Neuronal stem cell (in vitro differentiated cells): ENCODE data around the gene NECAB2.

ENCODE experiments used
- DNase-seq: peaks from one replicate; pipeline ENCODE4 v3.0.0-alpha.2; 2013; ENCODE audit warnings: low spot score
- H2AFZ ChIP-seq: one replicate; pipeline ENCODE4 v1.6.1; 2013; ENCODE audit warnings: mild to moderate bottlenecking, low read length, inconsistent platforms
- H2AK5ac ChIP-seq: 2 replicates; pipeline ENCODE4 v1.6.1; 2013; ENCODE audit warnings: low read depth, mild to moderate bottlenecking, inconsistent platforms, low read length, moderate library complexity, mixed read lengths
- H2BK120ac ChIP-seq: 2 replicates; pipeline ENCODE4 v1.6.1; 2013; ENCODE audit warnings: low read depth, mild to moderate bottlenecking, inconsistent platforms, low read length, moderate library complexity, mixed read lengths
- H2BK12ac ChIP-seq: one replicate; pipeline ENCODE4 v1.6.1; 2013; ENCODE audit warnings: low read length, inconsistent platforms
- H2BK15ac ChIP-seq: 2 replicates; pipeline ENCODE4 v1.6.1; 2013; ENCODE audit warnings: mild to moderate bottlenecking, low read length, inconsistent platforms, mixed read lengths
- H2BK5ac ChIP-seq: one replicate; pipeline ENCODE4 v1.6.1; 2013; ENCODE audit warnings: inconsistent platforms, mild to moderate bottlenecking, low read length, moderate library complexity
- H3K14ac ChIP-seq: one replicate; pipeline ENCODE4 v1.6.1; 2013; ENCODE audit warnings: low read length, inconsistent platforms
- H3K18ac ChIP-seq: 2 replicates; pipeline ENCODE4 v1.6.1; 2013; ENCODE audit warnings: low read length, inconsistent platforms
- H3K23ac ChIP-seq: 2 replicates; pipeline ENCODE4 v1.6.1; 2013; ENCODE audit warnings: low read depth, mild to moderate bottlenecking, mixed read lengths, low read length, inconsistent platforms; ENCODE audit not compliant: poor library complexity
- H3K27ac ChIP-seq: replicated peaks from 3 replicates; pipeline ENCODE4 v1.5.1; 2013; ENCODE audit warnings: low read length, inconsistent platforms
- H3K27me3 ChIP-seq, 3 experiments: 2 replicates each; pipeline ENCODE4 v1.6.1; 2013; ENCODE audit warnings: low read length in 3 of 3, mild to moderate bottlenecking in 2 of 3, inconsistent platforms in 1 of 3, low read depth in 1 of 3, mixed read lengths in 1 of 3, moderate library complexity in 1 of 3; ENCODE audit not compliant: control insufficient read depth in 3 of 3, insufficient read depth in 3 of 3
- H3K36me3 ChIP-seq, 2 donors: replicated peaks in 1 of 2; 2 replicates each; pipeline ENCODE4 v1.6.1; 2013; ENCODE audit warnings: low read length in 2 of 2; ENCODE audit not compliant: control insufficient read depth in 2 of 2, insufficient read depth in 2 of 2
- H3K4ac ChIP-seq: 2 replicates; pipeline ENCODE4 v1.6.1; 2013; ENCODE audit warnings: inconsistent platforms, mild to moderate bottlenecking, low read length, moderate library complexity
- H3K4me1 ChIP-seq, 2 donors: 1 replicate in 1 of 2; 2 replicates in 1 of 2; pipeline ENCODE4 v1.6.1; 2013; ENCODE audit warnings: low read length in 2 of 2, low read depth in 1 of 2; ENCODE audit not compliant: control insufficient read depth in 2 of 2, insufficient read depth in 1 of 2
- H3K4me2 ChIP-seq: one replicate; pipeline ENCODE4 v1.6.1; 2013; ENCODE audit warnings: mild to moderate bottlenecking, low read length, inconsistent platforms; ENCODE audit not compliant: insufficient read depth, poor library complexity, severe bottlenecking
- H3K4me3 ChIP-seq, 2 donors: 2 replicates each; pipeline ENCODE4 v1.5.1; 2013; ENCODE audit warnings: low read length in 2 of 2, mild to moderate bottlenecking in 2 of 2, inconsistent platforms in 1 of 2, moderate library complexity in 1 of 2
- H3K79me1 ChIP-seq: one replicate; pipeline ENCODE4 v1.6.1; 2013; ENCODE audit warnings: low read depth, mild to moderate bottlenecking, inconsistent platforms, low read length, moderate library complexity
- H3K9ac ChIP-seq: one replicate; pipeline ENCODE4 v1.6.1; 2013; ENCODE audit warnings: mild to moderate bottlenecking, low read depth, low read length, inconsistent platforms; ENCODE audit not compliant: poor library complexity
- H3K9me3 ChIP-seq, 2 donors: replicated peaks in 1 of 2; 2 replicates each; pipeline versions ENCODE3 to v1.6.1; 2013; ENCODE audit warnings: low read length in 2 of 2, mild to moderate bottlenecking in 2 of 2, inconsistent platforms in 1 of 2, low read depth in 1 of 2, mixed read lengths in 1 of 2, moderate library complexity in 1 of 2; ENCODE audit not compliant: control insufficient read depth in 2 of 2, insufficient read depth in 1 of 2
- H4K8ac ChIP-seq: one replicate; pipeline ENCODE4 v1.6.1; 2013; ENCODE audit warnings: low read depth, mild to moderate bottlenecking, inconsistent platforms, low read length, moderate library complexity
- H4K91ac ChIP-seq: one replicate; pipeline ENCODE4 v1.6.1; 2013; ENCODE audit warnings: low read length, low read depth, mild to moderate bottlenecking, inconsistent platforms; ENCODE audit not compliant: poor library complexity
- WGBS, 2 donors: extraction: QIAGEN DNeasy Blood & Tissue Kit; methylation state at CpG; one replicate each; pipeline ENCODE4 v1.1.7; 2013; ENCODE audit warnings: missing lambda C conversion rate in 2 of 2, mixed read lengths in 1 of 2; ENCODE audit not compliant: insufficient read length in 2 of 2, insufficient replicate concordance in 1 of 2; ENCODE audit errors: extremely low coverage in 2 of 2; 5-methylcytosine and 5-hydroxymethylcytosine counted together

The NECAB2 gene

DNA sequence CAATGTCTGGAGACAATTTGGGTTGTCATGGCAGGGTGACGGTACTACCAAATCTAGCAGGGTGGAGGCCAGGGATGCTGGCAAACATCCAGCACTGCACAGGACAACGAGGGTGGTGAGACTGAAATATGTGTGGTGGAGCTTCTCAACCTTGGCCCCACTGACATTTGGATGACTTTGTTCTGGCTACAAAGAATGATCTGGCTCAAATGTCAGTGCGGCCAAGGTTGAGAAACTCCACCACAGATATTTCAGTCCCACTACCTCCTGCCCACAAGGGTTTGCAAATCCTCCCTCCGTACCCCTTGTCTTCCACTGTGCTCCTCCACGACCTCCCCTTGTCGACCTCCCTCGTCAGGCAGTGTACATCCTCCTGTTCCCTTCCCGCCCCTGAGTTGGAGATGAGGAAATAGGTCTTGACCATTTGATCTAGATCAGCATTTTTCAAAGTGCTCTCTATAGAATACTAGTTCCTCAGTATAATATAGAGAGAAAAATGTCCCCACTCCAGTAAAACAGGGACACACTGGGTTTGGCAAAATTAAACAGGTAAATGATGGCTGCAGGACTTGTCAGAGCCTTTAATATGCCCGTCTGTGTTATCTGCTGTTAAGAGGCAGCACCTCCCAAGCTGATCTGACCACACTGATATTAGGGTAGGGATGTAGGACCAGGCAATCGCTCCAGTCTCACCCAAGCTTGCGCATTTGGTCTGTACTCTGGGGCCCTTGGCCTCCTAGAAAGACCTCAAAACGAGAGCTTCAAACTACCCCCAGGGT is 8.2 kb upstream of the NECAB2 start:
- no CpG with 5 or more reads among the region's 12 CpGs for WGBS, 2 donors
- no peak overlapping the region for H2AK5ac ChIP-seq

GRCh38 chr16:83960521-83961249 is 7.4 kb upstream of the NECAB2 start:
- no peak overlapping the region for H2BK5ac ChIP-seq
- no CpG with 5 or more reads among the region's 29 CpGs for WGBS, 2 donors
- H4K8ac ChIP-seq, result no peak overlapping the region
- no peak overlapping the region for H2BK120ac ChIP-seq
- H2BK15ac ChIP-seq, result no peak overlapping the region
- no peak overlapping the region for H3K4me3 ChIP-seq
- H3K27ac ChIP-seq, result no peak overlapping the region
- no peak overlapping the region for H3K14ac ChIP-seq
- H3K36me3 ChIP-seq, result no peaks in the 10 kb centered on the region
- H3K4me1 ChIP-seq, result no peaks in the 10 kb centered on the region
- H3K27me3 ChIP-seq, result no peaks in the 10 kb centered on the region
- H3K18ac ChIP-seq, result no peak overlapping the region
- DNase-seq, result no peak
- no peak overlapping the region for H2AK5ac ChIP-seq
- H2BK12ac ChIP-seq, result peak overlapping the region; percentile 49
- no peak overlapping the region for H2AFZ ChIP-seq
- no peaks in the 10 kb centered on the region for H3K79me1 ChIP-seq
- no peak overlapping the region for H3K4ac ChIP-seq
- H3K9me3 ChIP-seq, result no peaks in the 10 kb centered on the region
- H3K23ac ChIP-seq, result no peak overlapping the region
- H4K91ac ChIP-seq, result no peak overlapping the region
- no peak overlapping the region for H3K4me2 ChIP-seq
- no peak overlapping the region for H3K9ac ChIP-seq

More for the DNA sequence above, 8.2 kb upstream of the NECAB2 start:
- H3K9ac ChIP-seq, result no peak overlapping the region
- H2BK12ac ChIP-seq, result no peak overlapping the region
- H4K91ac ChIP-seq, result no peak overlapping the region
- no peak overlapping the region for H3K4me3 ChIP-seq
- no peak overlapping the region for H3K4me2 ChIP-seq
- H2BK120ac ChIP-seq, result no peak overlapping the region
- no peak overlapping the region for H2BK5ac ChIP-seq
- no peak overlapping the region for H2BK15ac ChIP-seq
- no peak overlapping the region for H3K4ac ChIP-seq
- no peak overlapping the region for H3K23ac ChIP-seq
- H3K36me3 ChIP-seq, result no peaks in the 10 kb centered on the region
- H4K8ac ChIP-seq, result no peak overlapping the region
- no peaks in the 10 kb centered on the region for H3K9me3 ChIP-seq
- peaks cover 0 to under 1% of the 10 kb centered on the region in 2 donors for H3K4me1 ChIP-seq
- no peak overlapping the region for H3K18ac ChIP-seq
- no peaks in the 10 kb centered on the region for H3K79me1 ChIP-seq
- H3K27ac ChIP-seq, result no peak overlapping the region
- H3K27me3 ChIP-seq, result peaks cover 0 to 1% (median 0%) of the 10 kb centered on the region in 3 experiments
- DNase-seq, result no peak
- no peak overlapping the region for H3K14ac ChIP-seq
- no peak overlapping the region for H2AFZ ChIP-seq

DNA sequence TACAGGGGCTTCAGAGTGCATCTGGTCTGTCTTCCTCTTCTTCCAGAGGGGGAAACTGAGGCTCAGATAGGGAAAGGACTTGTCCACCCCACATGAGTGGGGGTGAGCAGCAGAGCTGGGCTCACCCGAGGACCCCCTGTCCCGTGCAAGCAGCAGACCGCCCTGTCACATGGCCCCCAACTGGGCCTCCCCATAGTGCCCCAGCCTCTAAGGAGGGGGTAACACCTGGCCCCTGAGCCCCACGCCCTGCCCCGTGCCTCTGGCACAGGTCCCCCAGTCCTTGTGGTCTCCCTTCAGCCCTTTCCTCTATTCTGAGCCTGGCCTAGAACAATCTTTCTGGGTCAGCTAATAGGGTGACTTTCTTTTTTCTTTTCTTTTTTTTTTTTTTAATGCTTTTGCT is 6.5 kb upstream of the NECAB2 start:
- Histone ChIP-seq H3K79me1 (no peaks in the 10 kb centered on the region), H2AFZ (no peak overlapping the region), H3K18ac (no peak overlapping the region), H3K27ac (no peak overlapping the region), H3K9ac (no peak overlapping the region), H4K91ac (peak overlapping the region; percentile 31), H3K4me2 (no peak overlapping the region), H3K4me3 (no peak overlapping the region), H4K8ac (no peak overlapping the region), H2BK15ac (no peak overlapping the region), H3K9me3 (no peaks in the 10 kb centered on the region), H2BK120ac (no peak overlapping the region), H3K23ac (no peak overlapping the region), H3K4me1 (no peaks in the 10 kb centered on the region), H2BK5ac (no peak overlapping the region), H3K14ac (no peak overlapping the region), H3K36me3 (no peaks in the 10 kb centered on the region), H2AK5ac (no peak overlapping the region), H3K4ac (no peak overlapping the region), H2BK12ac (no peak overlapping the region), H3K27me3 (no peaks in the 10 kb centered on the region)
- WGBS, 2 donors, result no CpG with 5 or more reads among the region's 5 CpGs
- no peak for DNase-seq
